Choroid plexus epithelial cell (primary cell): ENCODE results near the gene FNDC3B.
A peak's percentile ranks its signal among the peaks of the same experiment; 100 is the strongest.

Source experiments
- DNase-seq: peaks from one replicate; pipeline ENCODE4 v3.0.0-alpha.2; 2010; ENCODE audit warnings: low read depth
- H3K4me3 ChIP-seq: 2 replicates; pipeline ENCODE4 v1.5.1; 2011; ENCODE audit warnings: low read depth, mild to moderate bottlenecking, control low read depth, low read length, moderate library complexity
- CTCF ChIP-seq: conservative IDR thresholded peaks from 2 replicates; pipeline ENCODE4 v1.5.1; 2011; ENCODE audit warnings: low read depth, mild to moderate bottlenecking, control low read depth, inconsistent platforms, low read length, moderate library complexity

Gene FNDC3B

GRCh38 chr3:172156586-172156955 lies 117.2 kb downstream of the FNDC3B start:
- no peak overlapping the region for H3K4me3 ChIP-seq
- TF ChIP-seq CTCF = no peak
- DNase-seq = no peak

- no peak overlapping the region for H3K4me3 ChIP-seq
- TF ChIP-seq CTCF = no peak
- no peak for DNase-seq
Measured at GRCh38 chr3:172157564-172158258, 118.3 kb downstream of the FNDC3B start.

GRCh38 chr3:172158741-172159140 lies 119.4 kb downstream of the FNDC3B start:
- no peak for DNase-seq
- TF ChIP-seq CTCF = no peak
- H3K4me3 ChIP-seq = no peak overlapping the region

GRCh38 chr3:172159376-172159775 lies 120.0 kb downstream of the FNDC3B start:
- H3K4me3 ChIP-seq = no peak overlapping the region
- TF ChIP-seq CTCF = no peak
- no peak for DNase-seq

GRCh38 chr3:172159962-172160538 lies 120.7 kb downstream of the FNDC3B start:
- no peak overlapping the region for H3K4me3 ChIP-seq
- DNase-seq = peak; percentile 59
- TF ChIP-seq CTCF = no peak

- no peak for TF ChIP-seq CTCF
- no peak for DNase-seq
- no peak overlapping the region for H3K4me3 ChIP-seq
Measured at GRCh38 chr3:172161133-172161789, 121.9 kb downstream of the FNDC3B start.

GRCh38 chr3:172161959-172162358 lies 122.6 kb downstream of the FNDC3B start:
- no peak for DNase-seq
- H3K4me3 ChIP-seq = no peak overlapping the region
- no peak for TF ChIP-seq CTCF
